NCI-H510A treated with DMSO at 0.1 percent for 48 hours (cell line): Measurements from ENCODE around the gene HSD17B13.
"Not testable (repeated sequence)": the region's sequence is repeated elsewhere in the genome, so short reads cannot be mapped to it uniquely, and the experiment has no call there.

Experiments used
- DNase-seq: peaks from one replicate; lab custom pipeline; 2025; lab: John Stamatoyannopoulos, UW

Gene HSD17B13, protein sequence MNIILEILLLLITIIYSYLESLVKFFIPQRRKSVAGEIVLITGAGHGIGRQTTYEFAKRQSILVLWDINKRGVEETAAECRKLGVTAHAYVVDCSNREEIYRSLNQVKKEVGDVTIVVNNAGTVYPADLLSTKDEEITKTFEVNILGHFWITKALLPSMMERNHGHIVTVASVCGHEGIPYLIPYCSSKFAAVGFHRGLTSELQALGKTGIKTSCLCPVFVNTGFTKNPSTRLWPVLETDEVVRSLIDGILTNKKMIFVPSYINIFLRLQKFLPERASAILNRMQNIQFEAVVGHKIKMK

DNA sequence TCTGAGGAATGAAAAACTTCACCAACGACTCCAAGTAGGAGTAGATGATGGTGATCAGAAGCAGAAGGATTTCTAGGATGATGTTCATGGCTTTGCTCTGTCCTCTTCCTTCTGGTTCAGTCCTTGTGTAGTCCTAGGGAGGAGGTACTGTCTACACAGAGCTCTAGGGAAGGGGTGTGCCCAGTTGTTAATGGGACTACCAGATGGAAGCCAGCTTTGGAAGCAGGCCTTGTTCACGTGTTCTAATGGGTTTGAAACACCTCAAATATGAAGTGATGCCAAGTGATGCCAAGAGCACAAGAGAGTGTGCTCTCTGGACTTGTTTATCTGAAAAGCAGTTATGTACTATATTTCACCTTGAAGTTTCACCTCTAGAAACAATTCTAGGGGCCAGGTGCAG lies at the start of gene HSD17B13:
TSS of gene HSD17B13 (minus strand) at position 129 of the 400 bp plus-strand sequence. CDS start at position 88, 41 bp downstream.
- DNase-seq, result no peak

- DNase-seq, result no peak
These were observed 47.4 kb upstream of the HSD17B13 start for GRCh38 chr4:87370068-87370467.

- no peak for DNase-seq
These were observed 44.0 kb upstream of the HSD17B13 start for GRCh38 chr4:87366521-87367162.

- no peak for DNase-seq
These were observed 42.7 kb upstream of the HSD17B13 start for GRCh38 chr4:87365348-87365747.

DNA sequence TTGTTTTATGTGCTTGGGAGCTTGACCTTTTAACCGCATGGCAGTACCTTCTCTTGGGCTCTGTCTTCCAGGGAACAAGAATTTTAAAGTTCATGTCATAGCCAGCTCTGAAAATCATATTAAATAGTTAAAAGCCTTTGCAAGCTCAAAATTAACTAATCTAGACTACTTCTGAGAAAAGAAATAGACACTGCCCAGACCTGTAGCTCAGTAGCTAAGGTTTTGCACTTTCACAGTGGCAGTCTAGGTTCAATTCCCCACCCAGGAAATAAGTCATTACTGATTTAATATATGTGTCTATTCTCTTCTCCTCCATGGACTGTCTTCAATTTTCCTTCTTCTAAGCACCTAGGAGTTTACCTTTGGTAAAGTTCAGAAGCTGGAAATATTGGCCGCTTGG lies 40.9 kb upstream of the HSD17B13 start:
- DNase-seq, result no peak

DNA sequence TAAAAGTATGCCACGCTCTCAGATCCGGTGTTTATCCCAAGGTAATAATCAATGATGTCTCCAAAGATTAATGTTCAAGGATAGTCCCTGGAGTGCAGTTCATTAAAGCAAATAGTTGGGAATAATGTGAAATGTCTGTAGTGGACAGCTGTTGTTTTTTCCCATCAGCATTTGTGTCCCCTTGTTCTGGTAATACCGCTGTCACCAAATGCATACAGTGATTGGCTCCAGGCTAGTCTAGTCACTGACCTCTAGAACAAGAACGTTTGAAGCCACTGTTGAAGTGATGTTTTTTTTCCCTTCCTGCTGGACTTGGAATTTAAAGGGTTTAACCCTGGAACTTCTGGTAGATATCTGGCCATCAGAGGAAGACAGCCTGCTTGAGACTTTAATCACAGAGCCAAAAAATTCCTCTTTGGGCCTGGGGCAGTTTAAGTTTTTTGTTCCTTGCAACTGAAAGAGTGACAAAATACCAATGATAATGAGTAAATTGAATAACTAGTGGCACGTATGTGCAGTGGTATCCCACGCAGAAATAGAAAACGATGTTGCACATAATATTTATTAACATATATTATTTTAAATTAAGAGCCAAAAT lies 37.8 kb upstream of the HSD17B13 start:
- no peak for DNase-seq

- DNase-seq, result no peak
These were observed 36.6 kb upstream of the HSD17B13 start for GRCh38 chr4:87359258-87359657.

DNA sequence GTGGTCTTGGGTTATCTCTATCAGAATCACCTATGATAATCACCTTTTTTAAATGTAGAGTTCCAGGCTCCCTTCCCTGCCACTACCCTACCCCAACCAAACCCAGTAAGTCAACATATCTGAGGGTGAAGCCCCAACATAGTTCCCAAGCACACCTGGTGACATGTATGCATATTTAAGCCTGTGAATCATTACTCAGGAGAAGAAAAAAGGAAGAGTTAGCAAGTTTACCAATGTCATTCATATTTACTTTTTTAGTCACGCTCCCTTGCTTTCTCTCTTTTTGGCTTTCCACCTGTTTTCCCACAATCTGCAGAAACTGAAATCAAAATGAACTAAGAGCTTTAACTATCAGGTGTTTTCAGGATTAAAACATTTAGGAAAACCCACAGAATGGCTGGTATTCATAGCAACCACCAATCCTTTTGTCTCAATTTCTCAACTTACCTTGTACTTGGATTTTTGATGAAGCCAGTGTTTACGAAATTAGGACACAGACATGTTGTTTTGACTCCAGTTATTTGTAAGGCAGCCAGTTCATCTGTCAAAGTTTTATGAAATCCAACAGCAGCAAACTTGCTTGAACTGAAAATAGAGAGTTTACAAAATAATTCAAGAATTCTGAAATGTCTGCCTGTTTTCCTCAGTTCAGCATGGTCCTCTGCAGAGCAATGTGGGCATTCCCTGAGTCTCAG lies 34.3 kb upstream of the HSD17B13 start:
- DNase-seq, result no peak

DNA sequence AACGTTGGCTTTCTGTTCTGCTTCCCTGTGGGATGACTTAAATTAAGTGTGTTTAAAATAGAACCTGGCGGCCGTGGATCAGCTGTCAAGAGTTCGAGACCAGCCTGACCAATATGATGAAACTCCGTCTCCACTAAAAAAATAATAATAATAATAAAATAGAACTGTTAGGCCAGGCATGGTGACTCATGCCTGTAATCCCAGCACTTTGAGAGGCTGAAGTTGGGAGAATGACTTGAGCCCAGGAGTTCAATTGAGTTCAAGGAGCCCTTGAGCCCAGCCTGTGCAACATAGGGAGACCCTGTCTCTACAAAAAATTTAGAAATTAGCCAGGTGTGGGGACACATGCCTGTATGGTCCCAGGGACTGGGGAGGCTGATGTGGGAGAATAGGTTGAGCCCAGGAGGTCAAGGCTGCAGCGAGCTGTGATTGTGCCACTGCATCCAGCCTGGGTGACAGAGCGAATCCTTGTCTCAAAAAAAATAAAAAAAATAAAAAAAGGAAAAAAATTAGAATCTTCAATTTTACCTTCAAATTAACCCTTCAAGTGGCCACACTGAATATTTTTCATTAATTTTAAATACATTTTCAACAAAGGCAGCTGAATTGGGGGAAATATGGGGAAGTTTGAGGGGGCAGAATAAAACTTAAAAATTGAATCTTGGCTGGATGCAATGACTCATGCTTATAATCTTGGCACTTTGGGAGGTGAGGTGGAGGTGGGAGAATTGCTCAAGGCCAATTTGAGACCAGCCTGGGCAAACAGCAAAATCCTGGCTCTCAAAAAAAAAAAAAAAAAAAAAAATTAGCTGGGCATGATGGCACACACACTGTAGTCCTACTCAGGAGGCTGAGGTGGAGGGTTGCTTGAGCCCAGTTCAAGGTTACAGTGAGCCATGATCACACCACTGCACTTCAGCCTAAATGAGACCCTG lies 31.8 kb upstream of the HSD17B13 start:
- DNase-seq, result no peak

GRCh38 chr4:87353592-87353991 lies 30.9 kb upstream of the HSD17B13 start:
- DNase-seq, result no peak

DNA sequence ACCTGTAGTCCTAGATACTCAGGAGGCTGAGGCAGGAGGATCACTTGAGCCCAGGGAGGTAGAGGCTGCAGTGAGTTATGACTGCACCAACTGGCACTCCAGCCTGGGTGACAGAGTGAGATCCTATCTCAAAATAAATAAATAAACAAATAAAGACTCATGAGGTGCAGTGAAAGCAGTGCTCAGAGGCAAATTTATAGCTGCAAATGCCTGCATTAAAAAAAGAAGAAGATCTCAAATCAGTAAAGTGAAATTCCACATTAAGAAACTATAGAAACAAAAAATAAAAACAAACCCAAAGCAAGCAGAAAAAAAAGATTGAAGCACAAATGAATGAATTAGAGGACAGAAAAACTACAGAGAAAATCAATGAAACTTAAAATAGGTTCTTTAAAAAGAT lies 22.5 kb upstream of the HSD17B13 start:
- DNase-seq, result no peak

DNA sequence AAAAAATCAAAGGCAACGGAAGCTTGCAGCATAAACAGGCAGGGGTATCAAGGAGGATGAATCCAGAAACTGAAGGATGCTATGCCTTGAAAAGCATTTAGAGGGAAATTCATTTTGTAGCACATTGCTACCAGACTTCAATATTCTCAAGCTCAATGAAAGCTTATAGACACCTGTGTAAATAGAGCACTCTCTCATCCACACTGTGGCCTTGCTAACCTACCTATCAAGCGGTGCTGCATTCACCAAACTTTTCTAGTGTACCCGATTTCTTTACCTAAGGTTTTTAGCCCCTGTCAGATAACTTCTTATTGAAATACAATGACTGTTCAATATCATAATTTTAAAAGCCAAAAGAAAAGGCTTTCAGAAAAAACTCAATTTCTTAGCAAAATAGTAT lies 20.2 kb upstream of the HSD17B13 start:
- peak; percentile 17 for DNase-seq

GRCh38 chr4:87341954-87342635 lies 19.4 kb upstream of the HSD17B13 start:
- DNase-seq, result not testable (repeated sequence)

- DNase-seq, result no peak
These were observed 16.8 kb upstream of the HSD17B13 start for GRCh38 chr4:87339440-87339839.

DNA sequence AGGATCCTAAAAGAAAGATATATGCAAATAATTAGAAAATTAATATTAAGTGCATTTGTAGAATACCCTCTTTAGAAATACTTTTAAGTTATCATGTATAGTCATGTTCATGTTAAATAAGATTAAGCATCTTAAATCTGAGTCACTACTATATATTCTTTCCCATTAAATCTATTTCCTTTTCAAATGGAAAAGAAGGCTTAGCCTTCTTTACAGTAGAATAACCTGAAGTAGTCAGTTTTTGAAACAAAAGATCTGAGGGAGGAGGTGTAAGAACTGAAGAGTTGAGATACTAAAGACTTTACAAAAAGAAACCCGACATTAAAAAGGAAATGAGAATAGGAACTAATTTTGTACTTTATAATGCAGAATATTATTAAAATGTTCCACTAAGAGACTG lies 14.7 kb upstream of the HSD17B13 start:
- DNase-seq, result no peak

DNA sequence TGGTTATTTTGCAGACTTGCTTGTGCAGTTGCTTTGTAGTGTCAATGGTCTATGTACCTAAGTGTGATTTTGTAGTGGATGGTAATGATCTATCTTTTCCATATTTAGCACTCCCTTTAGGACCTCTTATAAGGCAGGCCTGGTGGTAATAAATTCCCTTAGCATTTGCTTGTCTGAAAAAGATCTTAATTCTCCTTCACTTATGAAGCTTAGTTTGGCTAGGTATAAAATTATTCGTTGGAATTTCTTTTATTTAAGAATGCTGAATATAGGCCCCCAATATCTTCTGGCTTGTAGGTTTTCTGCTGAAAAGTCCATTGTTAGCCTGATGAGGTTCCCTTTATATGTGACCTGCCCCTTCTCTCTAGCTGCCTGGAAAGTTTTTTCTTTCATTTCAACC lies 10.6 kb upstream of the HSD17B13 start:
- no peak for DNase-seq

DNA sequence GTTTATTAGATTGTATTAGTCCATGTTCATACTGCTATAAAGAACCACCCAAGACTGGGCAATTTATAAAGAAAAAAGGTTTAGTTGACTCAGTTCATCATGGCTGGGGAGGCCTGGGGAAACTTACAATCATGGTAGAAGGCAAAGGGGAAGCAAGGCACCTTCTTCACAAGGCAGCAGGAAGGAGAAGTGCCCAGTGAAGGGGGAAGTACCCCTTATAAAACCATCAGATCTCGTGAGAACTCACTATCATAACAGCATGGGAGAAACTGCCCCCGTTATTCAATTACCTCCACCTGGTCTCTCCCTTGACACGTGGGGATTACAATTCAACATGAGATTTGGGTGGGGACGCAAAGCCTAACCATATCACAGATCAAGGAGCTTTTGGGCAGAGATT lies 8.1 kb upstream of the HSD17B13 start:
- no peak for DNase-seq

DNA sequence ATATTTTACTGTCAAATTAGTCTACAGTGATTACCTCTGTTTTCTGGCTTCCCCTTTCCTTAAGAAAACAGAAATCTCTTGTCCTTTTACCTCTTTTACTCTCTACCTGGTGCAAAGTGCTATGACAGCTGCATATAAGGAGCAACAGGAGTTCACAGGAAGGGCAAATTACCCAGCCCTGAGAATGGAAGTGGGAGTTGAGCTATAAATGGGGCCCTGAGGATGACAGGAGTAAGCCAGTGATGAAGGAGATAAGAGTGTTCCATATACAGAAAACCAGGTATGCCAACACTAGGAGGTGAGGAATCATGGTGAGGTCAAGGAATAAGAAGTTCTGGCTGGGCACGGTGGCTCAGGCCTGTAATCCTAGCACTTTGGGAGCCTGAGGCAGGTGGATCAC lies 4.5 kb upstream of the HSD17B13 start:
- no peak for DNase-seq

- DNase-seq, result no peak
These were observed 3.8 kb upstream of the HSD17B13 start for GRCh38 chr4:87326460-87326859.

DNA sequence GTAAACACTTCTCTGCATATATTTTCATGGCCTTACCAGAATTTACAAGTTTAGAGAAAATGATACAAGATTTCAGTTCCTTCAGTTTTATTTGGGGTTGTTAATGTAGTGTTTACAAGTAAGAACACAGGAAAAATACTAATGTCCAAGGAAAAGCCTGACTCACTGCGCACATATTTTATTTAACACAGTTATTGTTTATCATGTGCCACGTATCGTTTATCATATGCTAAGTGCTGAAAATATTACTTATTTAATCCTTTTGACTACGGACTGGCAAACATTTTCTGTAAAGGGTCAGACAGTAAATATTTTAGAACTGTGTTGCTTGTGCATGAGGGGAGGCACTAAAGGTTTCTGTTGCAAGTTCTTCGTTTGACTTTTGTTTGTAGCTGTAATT lies 794 bp downstream of the HSD17B13 start:
- DNase-seq, result no peak

GRCh38 chr4:87317527-87317926 lies 5.2 kb downstream of the HSD17B13 start:
- no peak for DNase-seq
